Measurements from ENCODE around the gene CPB2.

GRCh38 chr13:46116653-46117502 is 12.0 kb upstream of the CPB2 start:
- no peak for TF ChIP-seq CTCF (IDR thresholded peaks at IDR 0.05; ENCODE audit: low read depth, low read length, poor library complexity, severe bottlenecking)
- no peak for TF ChIP-seq EZH2phosphoT487 (IDR thresholded peaks at IDR 0.05; ENCODE audit: borderline replicate concordance, low read length)

Measured in DOHH2 (cell line).